Heart left ventricle (tissue), 13 donors: ENCODE data around the gene SOX18.

ENCODE experiments used
- CTCF ChIP-seq, 12 donors: fragments of 200-600 bp; sonication (generic) in 4 of 12; IDR thresholded peaks; one replicate each; pipeline versions ENCODE4 v1.5.0 to v1.8.0; 2018 to 2022; ENCODE audit warnings: antibody characterized with exemption in 12 of 12, mild to moderate bottlenecking in 5 of 12
- POLR2A ChIP-seq, 2 donors: fragments of 450-650 bp; IDR thresholded peaks; one replicate each; pipeline ENCODE4 v1.6.1; 2017; ENCODE audit warnings: antibody characterized with exemption in 2 of 2, mild to moderate bottlenecking in 2 of 2, moderate library complexity in 2 of 2
- donor health status: ischemic (EF 13 %, LVEDD 7.1; RV severe dilation, severe dysfunction).
- donor health status: DM: no; HTN: yes; CAD: no.
- donor health status: DM: no; HTN: no; CAD: no.
- donor health status: ischemic (EF 25% LVEDD 6.9; RV normal size, moderate dysfunction).
- donor health status: ischemic (EF 25% LVEDD 5.7; RV mildly dilated, moderate dysfunction).
- donor health status: ischemic (EF 35%, LVEDD 5.7; RV mildly dilated, moderate dysfunction).
- donor health status: nonischemic (EF 11% LVEDD 7.7; RV severe dilation, severe dysfunction).
- donor health status: DM: yes; HTN: yes; CAD: no.
- donor health status: PGD.
- donor health status: ischemic (EF 29% LVEDD 5.4; RV normal size, mild dysfunction).
- donor health status: nonischemic (EF 23%, LVEDD 6.1; RV moderate dilation, normal function).

- TF ChIP-seq CTCF (IDR thresholded peaks at IDR 0.05) (no peak), POLR2A (IDR thresholded peaks at IDR 0.05) (peak in 1 of 2 donors; percentile 20)
These were observed 6.6 kb upstream of the SOX18 start for GRCh38 chr20:64055893-64056638.
